Left forelimb (tissue), 1 donor: Measurements from ENCODE around the gene BYSL.
"Not testable (repeated sequence)": the region's sequence is repeated elsewhere in the genome, so short reads cannot be mapped to it uniquely, and the experiment has no call there.

Experiments
- DNase-seq: peaks from one replicate; pipeline ENCODE4 v3.0.0-alpha.2; 2018; ENCODE audit warnings: low spot score

Gene BYSL

GRCh38 chr6:41942067-41942851 lies 21.0 kb downstream of the BYSL start:
- no peak for DNase-seq

GRCh38 chr6:41942882-41943281 lies 21.6 kb downstream of the BYSL start:
- not testable (repeated sequence) for DNase-seq

- DNase-seq = no peak
These were observed 22.2 kb downstream of the BYSL start for GRCh38 chr6:41943456-41943855.

GRCh38 chr6:41947581-41948220 lies 26.4 kb downstream of the BYSL start:
- no peak for DNase-seq

- DNase-seq = no peak
These were observed 33.4 kb downstream of the BYSL start for GRCh38 chr6:41954668-41955067.

- no peak for DNase-seq
These were observed 34.1 kb downstream of the BYSL start for GRCh38 chr6:41955412-41955811.

- DNase-seq = no peak
These were observed 35.8 kb downstream of the BYSL start for GRCh38 chr6:41957117-41957516.

GRCh38 chr6:41958022-41958856 lies 36.9 kb downstream of the BYSL start:
- no peak for DNase-seq

- no peak for DNase-seq
These were observed 38.7 kb downstream of the BYSL start for GRCh38 chr6:41960028-41960427.

- no peak for DNase-seq
These were observed 42.1 kb downstream of the BYSL start for GRCh38 chr6:41963371-41963770.

GRCh38 chr6:41964201-41964887 lies 43.0 kb downstream of the BYSL start:
- DNase-seq = no peak

- no peak for DNase-seq
These were observed 44.3 kb downstream of the BYSL start for GRCh38 chr6:41965429-41966213.

- DNase-seq = no peak
These were observed 45.1 kb downstream of the BYSL start for GRCh38 chr6:41966214-41966920.

GRCh38 chr6:41966961-41967311 lies 45.6 kb downstream of the BYSL start:
- DNase-seq = no peak

GRCh38 chr6:41967312-41968287 lies 46.3 kb downstream of the BYSL start:
- DNase-seq = no peak

- no peak for DNase-seq
These were observed 49.1 kb downstream of the BYSL start for GRCh38 chr6:41970436-41970846.

GRCh38 chr6:41972826-41973225 lies 51.5 kb downstream of the BYSL start:
- DNase-seq = no peak

- no peak for DNase-seq
These were observed 53.1 kb downstream of the BYSL start for GRCh38 chr6:41974281-41974825.

- no peak for DNase-seq
These were observed 54.0 kb downstream of the BYSL start for GRCh38 chr6:41975276-41975675.
